ENCODE data around the gene WDR47. TPM values are rescaled to one million over a fixed set of nuclear protein-coding genes. Genes with fewer than 3 reads are reported as not detected.
A peak's percentile ranks its signal among the peaks of the same experiment; 100 is the strongest.

Gene WDR47
- 11.3 to 12.6 TPM (median 11.3 TPM) in 3 replicates for total RNA-seq

- Mint-ChIP-seq H3K27me3 (ENCODE audit: low read depth) (peaks cover 3% of the 10 kb centered on the region), H3K9me3 (no peaks in the 10 kb centered on the region), H3K27ac (peak within 1 kb of the TSS; percentile 88), H3K36me3 (no peaks in the 10 kb centered on the region), H3K4me1 (peaks cover 9% of the 10 kb centered on the region), H3K4me3 (peak within 1 kb of the TSS; percentile 88)
- DNase-seq (ENCODE audit: low spot score in 2 of 2, unreplicated experiment in 2 of 2), result peak; percentile 79 to 91
- TF ChIP-seq CTCF (IDR thresholded peaks at IDR 0.05; ENCODE audit: unreplicated experiment), result no peak
Observed at GRCh38 chr1:109041621-109042468, at the start of gene WDR47. Gene WDR47, minus strand, starts transcription at chr1:109042102. Its CDS starts 18,590 bp downstream, at chr1:109023512.

- no peak for DNase-seq (ENCODE audit: low spot score in 2 of 2, unreplicated experiment in 2 of 2)
- TF ChIP-seq CTCF (IDR thresholded peaks at IDR 0.05; ENCODE audit: unreplicated experiment), result no peak
- Mint-ChIP-seq H3K4me1 (peaks cover 25% of the 10 kb centered on the region), H3K27me3 (ENCODE audit: low read depth) (no peaks in the 10 kb centered on the region), H3K27ac (peak overlapping the region; percentile 93), H3K36me3 (peaks cover 14% of the 10 kb centered on the region), H3K9me3 (no peaks in the 10 kb centered on the region), H3K4me3 (peak overlapping the region; percentile 81)
Observed at GRCh38 chr1:109091078-109091838, 49.4 kb upstream of the WDR47 start.

GRCh38 chr1:109090196-109091077 lies 48.5 kb upstream of the WDR47 start, which contains the start of gene TMEM167B:
Gene TMEM167B, plus strand, starts transcription at chr1:109090764. Its CDS starts 109 bp downstream, at chr1:109090873.
- no peak for TF ChIP-seq CTCF (IDR thresholded peaks at IDR 0.05; ENCODE audit: unreplicated experiment)
- H3K4me3 Mint-ChIP-seq, result peak within 1 kb of the TSS; percentile 81
- H3K27me3 Mint-ChIP-seq (ENCODE audit: low read depth), result no peaks in the 10 kb centered on the region
- peaks cover 14% of the 10 kb centered on the region for H3K36me3 Mint-ChIP-seq
- H3K4me1 Mint-ChIP-seq, result peaks cover 25% of the 10 kb centered on the region
- peak; percentile 65 to 84 for DNase-seq (ENCODE audit: low spot score in 2 of 2, unreplicated experiment in 2 of 2)
- peak within 1 kb of the TSS; percentile 93 for H3K27ac Mint-ChIP-seq
- H3K9me3 Mint-ChIP-seq, result no peaks in the 10 kb centered on the region

GRCh38 chr1:109089242-109090015 lies 47.5 kb upstream of the WDR47 start:
- Mint-ChIP-seq H3K27ac (no peak overlapping the region), H3K4me1 (peaks cover 25% of the 10 kb centered on the region), H3K4me3 (peak overlapping the region; percentile 81), H3K27me3 (ENCODE audit: low read depth) (no peaks in the 10 kb centered on the region), H3K9me3 (no peaks in the 10 kb centered on the region), H3K36me3 (peaks cover 8% of the 10 kb centered on the region)
- no peak for TF ChIP-seq CTCF (IDR thresholded peaks at IDR 0.05; ENCODE audit: unreplicated experiment)
- DNase-seq (ENCODE audit: low spot score in 2 of 2, unreplicated experiment in 2 of 2), result no peak
